22Rv1 (cell line): ENCODE measurements around the gene ANO10.

Source experiments
- ZFX ChIP-seq: fragments of 450-650 bp; IDR thresholded peaks from 2 replicates; pipeline ENCODE4 v1.6.1; 2017; ENCODE audit warnings: antibody characterized with exemption, borderline replicate concordance
- TF ChIP-seq, protein P1 (sequence below): fragments of 450-650 bp; IDR thresholded peaks from 2 replicates; pipeline ENCODE4 v1.5.1; 2017; ENCODE audit warnings: mild to moderate bottlenecking

GRCh38 chr3:43399034-43399433 is 222.8 kb downstream of the ANO10 start:
- TF ChIP-seq, protein P1, sequence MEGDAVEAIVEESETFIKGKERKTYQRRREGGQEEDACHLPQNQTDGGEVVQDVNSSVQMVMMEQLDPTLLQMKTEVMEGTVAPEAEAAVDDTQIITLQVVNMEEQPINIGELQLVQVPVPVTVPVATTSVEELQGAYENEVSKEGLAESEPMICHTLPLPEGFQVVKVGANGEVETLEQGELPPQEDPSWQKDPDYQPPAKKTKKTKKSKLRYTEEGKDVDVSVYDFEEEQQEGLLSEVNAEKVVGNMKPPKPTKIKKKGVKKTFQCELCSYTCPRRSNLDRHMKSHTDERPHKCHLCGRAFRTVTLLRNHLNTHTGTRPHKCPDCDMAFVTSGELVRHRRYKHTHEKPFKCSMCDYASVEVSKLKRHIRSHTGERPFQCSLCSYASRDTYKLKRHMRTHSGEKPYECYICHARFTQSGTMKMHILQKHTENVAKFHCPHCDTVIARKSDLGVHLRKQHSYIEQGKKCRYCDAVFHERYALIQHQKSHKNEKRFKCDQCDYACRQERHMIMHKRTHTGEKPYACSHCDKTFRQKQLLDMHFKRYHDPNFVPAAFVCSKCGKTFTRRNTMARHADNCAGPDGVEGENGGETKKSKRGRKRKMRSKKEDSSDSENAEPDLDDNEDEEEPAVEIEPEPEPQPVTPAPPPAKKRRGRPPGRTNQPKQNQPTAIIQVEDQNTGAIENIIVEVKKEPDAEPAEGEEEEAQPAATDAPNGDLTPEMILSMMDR = no peak
- no peak for TF ChIP-seq ZFX
